Thymus (tissue), 14 donors: Measurements from ENCODE around the gene PPP1R3F. TPM values are rescaled to one million over a fixed set of nuclear protein-coding genes. Genes with fewer than 3 reads are reported as not detected.

Experiments used
- DNase-seq, 9 donors: peaks; one replicate each; pipeline ENCODE4 v3.0.0-alpha.2; 2013; ENCODE audit warnings: low spot score in 9 of 9, low read depth in 6 of 9, missing footprints in 1 of 9
- H3K27ac ChIP-seq, 2 donors: one replicate each; pipeline ENCODE4 v1.5.1; 2013; ENCODE audit warnings: control low read depth in 1 of 2, low read depth in 1 of 2, low read length in 1 of 2, mild to moderate bottlenecking in 1 of 2, moderate library complexity in 1 of 2
- H3K27me3 ChIP-seq, 2 donors: one replicate each; pipeline ENCODE4 v1.5.1; 2013; ENCODE audit warnings: low read length in 1 of 2; ENCODE audit not compliant: control insufficient read depth in 2 of 2, insufficient read depth in 1 of 2
- H3K36me3 ChIP-seq, 2 donors: one replicate each; pipeline ENCODE4 v1.5.1; 2013; ENCODE audit warnings: low read length in 1 of 2, mild to moderate bottlenecking in 1 of 2, moderate library complexity in 1 of 2; ENCODE audit not compliant: control insufficient read depth in 2 of 2, insufficient read depth in 2 of 2
- H3K4me1 ChIP-seq, 2 donors: one replicate each; pipeline ENCODE4 v1.5.1; 2013; ENCODE audit warnings: low read length in 2 of 2; ENCODE audit not compliant: control insufficient read depth in 2 of 2, insufficient read depth in 2 of 2
- H3K4me3 ChIP-seq, 2 donors: one replicate each; pipeline ENCODE4 v1.5.1; 2013; ENCODE audit warnings: low read length in 2 of 2, control low read depth in 1 of 2, mild to moderate bottlenecking in 1 of 2
- H3K9me3 ChIP-seq, 2 donors: one replicate each; pipeline ENCODE4 v1.5.1; 2013; ENCODE audit warnings: low read length in 1 of 2, mild to moderate bottlenecking in 1 of 2; ENCODE audit not compliant: control insufficient read depth in 2 of 2, insufficient read depth in 1 of 2
- WGBS: extraction: QIAGEN DNeasy Blood & Tissue Kit; methylation state at CpG from one replicate; pipeline ENCODE4 v1.1.7; 2013; 5-methylcytosine and 5-hydroxymethylcytosine counted together
- long read RNA-seq, 10 donors: transcript quantifications; one replicate each; lab custom pipeline, GENCODE V29; 2026
- polyA plus RNA-seq: library from polyadenylated mRNA; stranded (reverse); fragments of 200-250 nt; gene quantifications from one replicate; pipeline ENCODE4 v1.2.3, GENCODE V29; 2013
- total RNA-seq: library from RNA; stranded (reverse); fragments of 120-200 nt; gene quantifications from one replicate; pipeline ENCODE4 v1.2.4, GENCODE V29; 2013
- donor health status: healthy.

PPP1R3F gene, protein sequence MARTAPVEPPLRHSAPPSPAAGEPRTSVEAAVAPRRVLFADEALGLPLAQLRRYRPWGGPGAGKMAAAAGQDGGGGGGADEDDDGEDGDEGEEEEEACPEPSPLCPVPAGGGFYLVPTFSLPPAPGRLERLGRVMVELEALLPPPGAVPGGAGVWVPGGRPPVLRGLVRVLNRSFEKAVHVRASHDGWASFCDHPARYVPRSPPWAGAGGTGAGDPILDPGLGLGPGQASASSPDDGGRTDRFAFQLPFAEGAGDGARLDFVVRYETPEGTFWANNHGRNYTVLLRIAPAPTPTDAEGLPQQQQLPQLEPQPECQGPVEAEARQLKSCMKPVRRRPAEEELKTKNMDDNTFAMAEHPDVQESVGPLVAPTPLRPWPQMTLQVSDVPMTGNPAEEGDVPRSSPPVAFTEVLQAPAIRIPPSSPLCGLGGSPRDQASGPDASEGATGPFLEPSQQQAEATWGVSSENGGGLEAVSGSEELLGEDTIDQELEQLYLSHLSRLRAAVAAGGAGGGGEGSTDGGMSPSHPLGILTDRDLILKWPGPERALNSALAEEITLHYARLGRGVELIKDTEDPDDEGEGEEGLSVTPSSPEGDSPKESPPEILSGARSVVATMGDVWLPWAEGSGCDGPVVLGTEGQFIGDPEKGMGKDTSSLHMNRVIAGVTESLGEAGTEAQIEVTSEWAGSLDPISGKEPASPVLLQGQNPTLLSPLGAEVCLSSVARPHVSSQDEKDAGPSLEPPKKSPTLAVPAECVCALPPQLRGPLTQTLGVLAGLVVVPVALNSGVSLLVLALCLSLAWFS
- total RNA-seq (3.2 TPM), polyA plus RNA-seq (4.6 TPM)
- long read RNA-seq, donor 1: 0 reads
- long read RNA-seq, donor 2: 0 reads
- long read RNA-seq, donor 3, partial matches to known transcripts: 0 of 1 reads
- long read RNA-seq, donor 3, other reads (novel, unspliced or antisense): 0 of 1 reads
- long read RNA-seq, donor 4: 0 reads
- long read RNA-seq, donor 5: 0 reads
- long read RNA-seq, donor 6: 0 reads
- long read RNA-seq, donor 7: 0 reads
- long read RNA-seq, donor 8: 0 reads
- long read RNA-seq, donor 9, partial matches to known transcripts: 0 of 1 reads
- long read RNA-seq, donor 9, other reads (novel, unspliced or antisense): 0 of 1 reads
- long read RNA-seq, donor 10: 0 reads

DNA sequence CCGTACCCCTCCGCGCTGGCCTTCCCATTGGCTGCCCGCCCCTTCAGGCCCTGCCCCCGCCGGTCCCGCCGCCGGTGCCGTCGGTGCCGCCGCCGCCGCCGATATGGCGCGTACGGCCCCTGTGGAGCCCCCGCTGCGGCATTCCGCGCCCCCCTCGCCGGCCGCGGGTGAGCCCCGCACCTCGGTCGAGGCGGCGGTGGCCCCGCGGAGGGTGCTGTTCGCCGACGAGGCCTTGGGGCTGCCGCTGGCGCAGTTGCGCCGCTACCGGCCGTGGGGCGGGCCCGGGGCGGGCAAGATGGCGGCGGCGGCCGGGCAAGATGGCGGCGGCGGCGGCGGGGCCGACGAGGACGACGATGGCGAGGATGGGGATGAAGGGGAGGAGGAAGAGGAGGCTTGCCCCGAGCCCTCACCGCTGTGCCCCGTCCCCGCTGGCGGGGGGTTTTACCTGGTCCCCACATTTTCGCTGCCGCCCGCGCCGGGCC, at the start of gene PPP1R3F:
TSS of gene PPP1R3F (plus strand) at position 27 of the 482 bp plus-strand sequence. CDS start at position 104, 77 bp downstream.
- H3K27me3 ChIP-seq: no peaks in the 10 kb centered on the region
- DNase-seq: no peak
- peaks cover 0 to 5% of the 10 kb centered on the region in 2 donors for H3K36me3 ChIP-seq
- peaks cover 0 to 6% of the 10 kb centered on the region in 2 donors for H3K9me3 ChIP-seq
- under 1% methylated on average over 68 of the region's 70 CpGs for WGBS
- H3K4me1 ChIP-seq: peaks cover 34 to 85% of the 10 kb centered on the region in 2 donors
- peak within 1 kb of the TSS; percentile 96 to 97 for H3K27ac ChIP-seq
- peak within 1 kb of the TSS; percentile 63 to 78 for H3K4me3 ChIP-seq

DNA sequence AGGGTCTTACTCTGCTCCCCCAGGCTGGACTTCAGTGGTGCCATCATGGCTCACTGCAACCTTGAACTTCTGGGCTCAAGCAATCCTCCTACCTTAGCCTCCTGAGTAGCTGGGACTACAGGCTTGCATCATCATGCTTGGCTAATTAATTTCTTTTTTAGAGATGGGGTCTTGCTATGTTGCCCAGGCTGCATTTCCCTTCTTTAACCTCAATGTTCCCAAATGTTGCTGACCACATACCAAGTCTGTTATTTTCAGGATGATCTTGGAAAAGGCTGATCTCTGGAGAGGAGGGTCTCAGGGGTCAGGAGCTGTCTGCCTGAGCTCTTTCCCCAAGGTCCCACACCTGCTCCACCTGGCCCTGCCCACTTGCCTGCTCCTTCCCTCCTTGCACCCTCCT, 49.5 kb upstream of the PPP1R3F start:
- H3K9me3 ChIP-seq: no peaks in the 10 kb centered on the region

DNA sequence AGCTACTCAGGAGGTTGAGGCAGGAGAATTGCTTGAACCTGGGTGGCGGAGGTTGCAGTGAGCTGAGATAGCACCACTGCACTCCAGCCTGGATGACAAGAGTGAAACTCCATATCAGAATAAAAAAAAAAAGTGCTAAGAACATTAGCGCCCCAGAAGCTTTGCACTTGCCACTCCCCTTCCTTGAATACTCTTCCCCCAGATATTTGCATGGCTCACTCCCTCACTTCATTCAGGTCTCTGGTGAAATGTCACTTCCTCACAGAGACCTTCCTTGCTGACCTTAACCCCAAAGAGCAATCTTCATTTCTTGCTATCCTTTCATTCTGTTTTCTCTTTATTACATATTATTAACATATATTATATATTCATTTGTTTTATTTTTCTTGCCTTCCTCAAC, 47.7 kb upstream of the PPP1R3F start:
- DNase-seq: no peak
- peaks cover 0 to 11% of the 10 kb centered on the region in 2 donors for H3K27me3 ChIP-seq
- H3K4me3 ChIP-seq: no peak overlapping the region
- H3K9me3 ChIP-seq: peaks cover 0 to 5% of the 10 kb centered on the region in 2 donors
- H3K36me3 ChIP-seq: no peaks in the 10 kb centered on the region
- peaks cover 0 to 4% of the 10 kb centered on the region in 2 donors for H3K4me1 ChIP-seq
- no peak overlapping the region for H3K27ac ChIP-seq
- WGBS: 73% methylated on average over 2 of the region's 2 CpGs

More for the DNA sequence above, 49.5 kb upstream of the PPP1R3F start:
- Histone ChIP-seq H3K4me1 (peaks cover 1 to 12% of the 10 kb centered on the region in 2 donors), H3K4me3 (no peak overlapping the region), H3K27me3 (no peaks in the 10 kb centered on the region), H3K36me3 (no peaks in the 10 kb centered on the region), H3K27ac (no peak overlapping the region)
- no peak for DNase-seq

DNA sequence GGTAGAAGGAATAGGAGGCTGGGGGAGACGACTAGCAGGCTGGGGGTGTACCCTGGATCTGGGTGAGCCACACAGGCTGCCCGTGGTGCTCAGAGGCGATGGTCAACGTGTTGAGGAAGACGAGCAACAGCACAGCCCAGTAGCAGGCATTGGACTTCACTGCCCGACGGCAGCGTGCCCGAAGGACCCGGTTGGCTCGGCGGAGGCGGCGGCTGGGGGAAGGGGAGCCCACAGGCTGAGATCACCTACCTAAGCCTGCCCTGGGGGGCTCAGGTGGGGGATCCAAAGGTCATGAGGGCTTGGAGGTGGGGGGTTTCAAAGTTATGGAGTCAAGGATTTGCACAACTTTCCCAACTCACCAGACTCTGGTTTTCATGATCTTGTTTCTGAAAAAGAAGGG, 43.7 kb upstream of the PPP1R3F start:
- H3K4me1 ChIP-seq: peaks cover 0 to 8% of the 10 kb centered on the region in 2 donors
- no peaks in the 10 kb centered on the region for H3K36me3 ChIP-seq
- no peak overlapping the region for H3K27ac ChIP-seq
- DNase-seq: no peak
- H3K4me3 ChIP-seq: no peak overlapping the region
- 87% methylated on average over 14 of the region's 14 CpGs for WGBS
- H3K9me3 ChIP-seq: peaks cover 0 to 19% of the 10 kb centered on the region in 2 donors
- H3K27me3 ChIP-seq: peaks cover 0 to 13% of the 10 kb centered on the region in 2 donors

DNA sequence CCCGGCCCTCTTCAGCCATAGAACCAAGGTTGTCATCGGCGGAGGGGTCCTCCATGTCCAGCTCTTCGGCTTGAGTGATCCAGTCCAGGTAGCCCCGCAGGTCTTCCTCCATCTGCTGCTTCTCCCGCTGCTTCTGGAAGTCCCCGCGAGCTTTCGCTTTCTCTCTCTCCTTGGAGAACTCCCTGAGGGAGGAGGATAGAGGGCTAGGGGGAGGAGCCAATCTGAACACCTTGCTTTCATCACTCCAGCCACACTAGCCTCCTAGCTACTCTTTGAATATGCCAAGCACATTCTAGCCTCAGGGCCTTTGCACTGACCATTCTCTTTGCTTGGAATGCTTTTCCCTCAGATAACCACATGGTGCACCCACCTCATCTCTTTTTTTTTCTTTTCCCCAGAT, 42.6 kb upstream of the PPP1R3F start:
- H3K4me3 ChIP-seq: no peak overlapping the region
- no peak overlapping the region for H3K27ac ChIP-seq
- over 99% methylated on average over 9 of the region's 9 CpGs for WGBS
- DNase-seq: no peak
- peaks cover 3 to 16% of the 10 kb centered on the region in 2 donors for H3K4me1 ChIP-seq
- peaks cover 0 to 19% of the 10 kb centered on the region in 2 donors for H3K9me3 ChIP-seq
- H3K27me3 ChIP-seq: peaks cover 0 to 13% of the 10 kb centered on the region in 2 donors
- no peaks in the 10 kb centered on the region for H3K36me3 ChIP-seq

DNA sequence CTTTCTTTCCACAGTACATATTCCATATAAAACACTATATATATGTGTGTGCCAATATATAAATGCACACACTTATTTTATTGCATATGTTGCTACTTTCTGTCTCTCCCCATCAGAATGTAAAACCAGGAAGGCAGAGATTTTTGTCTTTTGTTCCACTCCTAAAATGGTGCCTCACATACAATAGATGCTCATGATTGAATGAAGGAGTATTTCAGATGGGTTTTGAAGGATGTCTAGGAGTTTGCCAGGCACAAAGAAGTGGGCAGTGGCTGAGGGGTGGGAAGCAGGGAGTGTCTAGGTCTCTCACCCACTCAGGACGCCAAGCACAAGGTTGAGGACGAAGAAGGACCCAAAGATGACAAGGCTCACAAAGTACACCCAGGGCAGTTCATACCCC, 41.9 kb upstream of the PPP1R3F start:
- Histone ChIP-seq H3K4me1 (peaks cover 3 to 16% of the 10 kb centered on the region in 2 donors), H3K4me3 (no peak overlapping the region), H3K27ac (no peak overlapping the region), H3K36me3 (no peaks in the 10 kb centered on the region), H3K9me3 (peaks cover 0 to 19% of the 10 kb centered on the region in 2 donors), H3K27me3 (peaks cover 0 to 13% of the 10 kb centered on the region in 2 donors)
- no peak for DNase-seq
- 98% methylated on average over 2 of the region's 2 CpGs for WGBS

DNA sequence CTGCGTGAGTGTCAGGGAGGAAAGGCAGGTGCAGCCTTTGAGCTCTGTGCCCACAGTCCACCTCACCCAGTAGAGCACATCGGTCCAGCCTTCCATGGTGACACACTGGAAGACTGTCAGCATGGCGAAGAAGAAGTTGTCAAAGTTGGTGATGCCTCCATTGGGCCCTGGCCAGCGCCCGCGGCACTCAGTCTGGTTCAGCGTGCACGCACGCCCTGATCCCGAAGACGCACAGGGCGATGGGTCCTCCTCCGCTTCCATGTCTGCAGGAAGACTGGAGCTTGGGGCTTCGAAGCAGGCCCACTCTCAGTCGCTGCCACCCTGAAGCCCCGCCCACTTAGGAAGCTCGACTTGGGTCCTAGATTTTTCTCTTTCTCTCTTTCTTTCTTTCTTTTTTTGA, 41.4 kb upstream of the PPP1R3F start:
- H3K27me3 ChIP-seq: peaks cover 0 to 13% of the 10 kb centered on the region in 2 donors
- H3K4me3 ChIP-seq: no peak overlapping the region
- no peak overlapping the region for H3K27ac ChIP-seq
- DNase-seq: no peak
- H3K4me1 ChIP-seq: peaks cover 3 to 20% of the 10 kb centered on the region in 2 donors
- WGBS: 94% methylated on average over 17 of the region's 17 CpGs
- peaks cover 0 to 19% of the 10 kb centered on the region in 2 donors for H3K9me3 ChIP-seq
- H3K36me3 ChIP-seq: no peaks in the 10 kb centered on the region

DNA sequence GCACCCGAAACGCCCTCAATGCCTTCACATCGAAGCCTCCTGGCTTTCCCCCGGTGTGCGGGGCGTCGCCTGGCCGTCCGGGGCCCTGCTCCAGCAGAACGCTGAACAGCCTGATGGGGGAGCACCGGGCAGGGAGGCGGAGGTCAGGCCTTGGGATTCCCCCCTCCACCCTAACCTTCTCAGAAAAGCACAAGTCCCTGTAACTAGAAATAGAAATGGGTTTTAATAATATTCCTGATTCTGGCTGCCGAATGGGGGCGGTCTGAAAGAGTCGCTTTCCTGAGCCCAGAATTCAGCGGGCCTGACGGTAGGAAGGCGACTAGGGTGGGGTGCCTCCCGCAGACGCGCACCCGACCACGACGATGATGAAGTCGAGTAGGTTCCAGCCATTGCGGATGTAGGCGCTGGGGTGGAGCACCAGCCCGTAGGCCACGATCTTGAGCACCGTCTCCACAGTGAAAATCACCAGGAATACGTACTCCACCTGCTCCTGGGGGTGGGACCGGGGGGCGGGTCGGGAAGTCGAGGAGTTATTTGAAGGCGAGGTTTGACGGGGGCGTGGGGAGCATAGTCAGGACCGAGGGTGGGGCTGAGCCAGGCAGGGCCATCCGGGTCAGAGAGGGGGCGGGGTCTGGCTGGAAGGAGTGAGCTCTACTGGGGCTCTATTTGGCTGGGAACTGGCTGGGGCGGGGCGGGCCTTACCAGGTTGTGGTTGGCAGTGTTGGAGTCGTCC, 38.9 kb upstream of the PPP1R3F start:
- peak in 5 of 9 donors; percentile 20 to 66 (median 39) for DNase-seq

More for the DNA sequence above, 38.9 kb upstream of the PPP1R3F start:
- Histone ChIP-seq H3K36me3 (no peaks in the 10 kb centered on the region), H3K27ac (peak overlapping the region; percentile 61 to 78), H3K27me3 (peaks cover 0 to 11% of the 10 kb centered on the region in 2 donors), H3K4me3 (peak overlapping the region; percentile 44 to 45), H3K4me1 (peaks cover 3 to 29% of the 10 kb centered on the region in 2 donors), H3K9me3 (peaks cover 0 to 19% of the 10 kb centered on the region in 2 donors)
- 4% methylated on average over 44 of the region's 44 CpGs for WGBS
